HG02571 (cell line): ENCODE data around the gene TTBK1.

Experiments
- ATAC-seq: cut with Tn5 transposase; IDR thresholded peaks from one replicate; pipeline ENCODE4 v1.9.1; 2021; ENCODE audit warnings: mild to moderate bottlenecking, moderate library complexity; ENCODE audit not compliant: unreplicated experiment

The TTBK1 gene

GRCh38 chr6:43242908-43243663 is at the start of gene TTBK1:
TTBK1 (plus strand) TSS chr6:43243481; CDS start chr6:43246661, 3,180 bp downstream.
- ATAC-seq, result no peak

DNA sequence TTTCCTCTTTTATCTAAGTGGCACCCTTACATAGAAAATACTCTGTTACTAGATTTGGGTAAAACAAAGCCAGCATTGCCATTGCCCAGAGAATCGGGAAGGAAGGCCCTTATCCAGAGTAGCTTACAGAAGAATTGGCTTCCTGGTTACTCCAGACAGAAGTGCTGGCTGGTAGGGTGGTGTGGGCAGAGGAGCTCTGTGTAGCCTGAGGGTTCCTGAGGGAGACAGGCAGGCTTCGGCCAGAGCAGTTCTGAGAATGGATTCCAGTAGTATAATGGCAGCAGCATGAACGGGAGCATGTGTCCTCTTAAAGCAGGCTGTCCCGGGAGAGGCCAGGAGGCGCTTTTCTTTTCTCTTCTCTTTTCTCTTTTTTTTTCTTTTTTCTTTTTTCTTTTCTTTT is 49.4 kb upstream of the TTBK1 start:
- ATAC-seq, result no peak

- ATAC-seq, result no peak
Measured at GRCh38 chr6:43196337-43196736, 46.9 kb upstream of the TTBK1 start.

GRCh38 chr6:43199912-43200311 is 43.4 kb upstream of the TTBK1 start:
- ATAC-seq, result no peak

DNA sequence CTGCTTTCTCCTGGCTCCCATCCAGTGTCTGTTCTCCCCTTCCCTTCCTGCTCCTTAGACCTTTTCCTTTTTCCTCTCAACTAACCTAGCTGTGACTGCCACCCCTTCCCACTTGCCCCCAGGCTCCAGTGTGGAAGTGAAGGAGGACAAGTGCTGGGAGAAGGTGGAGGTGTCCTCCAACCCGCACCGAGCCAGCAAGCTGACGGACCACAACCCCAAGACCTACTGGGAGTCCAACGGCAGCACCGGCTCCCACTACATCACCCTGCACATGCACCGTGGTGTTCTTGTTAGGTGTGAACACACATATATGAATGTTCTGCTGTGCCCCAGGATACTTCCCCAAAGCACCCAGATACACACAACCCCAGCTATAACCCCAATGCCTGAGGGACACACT is 42.7 kb upstream of the TTBK1 start:
- no peak for ATAC-seq

DNA sequence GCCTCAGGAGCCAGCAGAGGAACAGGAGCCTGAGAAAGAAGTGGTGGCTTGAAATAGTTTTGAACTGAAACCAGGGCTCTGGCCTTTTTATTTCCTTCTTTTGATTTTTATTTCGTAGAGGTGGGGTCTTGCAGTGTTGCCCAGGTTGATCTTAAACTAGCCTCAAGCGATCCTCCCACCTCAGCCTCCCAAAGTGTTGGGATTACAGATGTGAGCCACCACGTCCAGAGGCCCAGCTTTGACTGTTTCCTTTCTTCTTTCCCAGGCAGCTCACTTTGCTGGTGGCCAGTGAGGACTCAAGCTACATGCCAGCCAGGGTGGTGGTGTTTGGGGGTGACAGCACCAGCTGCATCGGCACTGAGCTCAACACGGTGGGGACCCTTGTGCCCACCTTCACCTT is 40.8 kb upstream of the TTBK1 start:
- no peak for ATAC-seq

DNA sequence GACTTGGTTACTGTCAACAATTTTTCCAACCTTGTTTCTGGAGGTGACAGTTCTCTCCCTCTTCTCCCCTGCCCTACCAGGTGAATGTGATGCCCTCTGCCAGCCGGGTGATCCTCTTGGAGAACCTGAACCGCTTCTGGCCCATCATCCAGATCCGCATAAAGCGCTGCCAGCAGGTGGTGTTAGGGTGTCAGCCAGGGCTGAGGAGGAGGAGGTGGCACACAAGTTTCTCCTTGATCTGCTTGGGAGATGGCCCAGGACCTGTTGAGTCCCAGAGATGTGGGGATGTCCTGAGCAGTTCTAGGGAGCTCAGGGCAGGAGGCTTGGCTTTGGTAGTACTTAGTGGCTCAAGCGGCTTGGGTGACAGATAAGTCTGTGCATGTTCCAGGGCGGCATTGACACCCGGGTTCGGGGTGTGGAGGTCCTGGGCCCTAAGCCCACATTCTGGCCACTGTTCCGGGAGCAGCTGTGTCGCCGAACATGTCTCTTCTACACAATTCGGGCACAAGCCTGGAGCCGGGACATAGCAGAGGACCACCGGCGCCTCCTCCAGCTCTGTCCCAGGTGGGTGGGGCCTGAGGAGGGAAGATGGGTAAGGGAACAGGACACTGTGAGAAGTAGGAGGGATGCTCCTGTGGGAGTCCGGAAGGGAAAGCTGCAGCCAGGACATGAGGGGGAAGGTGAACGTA is 40.1 kb upstream of the TTBK1 start:
- ATAC-seq, result no peak

DNA sequence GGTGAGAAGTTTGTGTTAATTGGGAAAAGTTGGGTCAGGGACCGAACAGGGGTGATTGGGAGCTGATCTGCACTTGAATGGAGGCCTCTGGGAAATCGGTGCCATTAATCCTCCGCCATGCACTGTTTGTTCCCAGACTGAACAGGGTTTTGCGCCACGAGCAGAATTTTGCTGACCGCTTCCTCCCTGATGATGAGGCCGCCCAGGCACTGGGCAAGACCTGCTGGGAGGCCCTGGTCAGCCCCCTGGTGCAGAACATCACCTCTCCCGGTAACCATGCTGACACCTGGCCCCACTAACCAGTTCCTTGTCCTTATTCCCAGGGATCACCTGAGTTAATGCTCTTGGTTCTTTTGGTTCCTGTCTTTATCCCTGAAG is 39.6 kb upstream of the TTBK1 start:
- ATAC-seq, result no peak

DNA sequence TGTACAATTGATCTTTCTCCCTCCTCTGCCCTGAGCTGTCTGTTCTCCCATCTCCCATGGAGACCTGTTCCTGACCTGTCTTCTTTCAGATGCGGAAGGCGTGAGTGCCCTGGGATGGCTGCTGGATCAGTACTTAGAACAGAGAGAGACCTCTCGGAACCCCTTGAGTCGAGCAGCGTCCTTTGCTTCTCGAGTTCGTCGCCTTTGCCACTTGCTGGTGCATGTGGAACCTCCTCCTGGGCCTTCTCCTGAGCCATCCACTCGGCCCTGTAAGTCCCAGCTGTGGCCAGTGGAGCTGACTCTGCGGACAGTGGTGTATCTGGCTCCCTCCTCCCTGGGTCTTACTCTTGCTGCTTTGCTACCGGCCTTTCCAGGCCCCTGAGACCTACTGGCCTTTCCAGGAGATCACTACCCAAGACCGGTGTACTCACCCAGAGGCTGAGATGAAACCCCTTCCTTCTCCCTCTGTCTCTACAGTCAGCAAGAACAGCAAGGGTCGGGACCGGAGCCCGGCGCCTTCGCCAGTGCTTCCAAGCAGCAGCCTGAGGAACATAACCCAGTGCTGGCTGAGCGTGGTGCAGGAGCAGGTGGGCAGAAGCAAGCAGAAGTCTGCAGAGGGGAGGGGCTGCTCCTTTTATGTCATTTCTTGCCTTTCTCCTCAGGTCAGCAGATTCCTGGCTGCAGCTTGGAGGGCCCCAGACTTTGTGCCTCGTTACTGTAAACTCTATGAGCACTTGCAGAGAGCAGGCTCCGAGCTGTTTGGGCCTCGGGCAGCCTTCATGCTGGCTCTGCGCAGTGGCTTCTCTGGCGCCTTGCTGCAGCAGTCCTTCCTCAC is 38.8 kb upstream of the TTBK1 start:
- ATAC-seq, result no peak

GRCh38 chr6:43205849-43206248 is 37.4 kb upstream of the TTBK1 start:
- no peak for ATAC-seq

- ATAC-seq, result no peak
Measured at GRCh38 chr6:43207286-43207685, 36.0 kb upstream of the TTBK1 start.

GRCh38 chr6:43211955-43212354 is 31.3 kb upstream of the TTBK1 start:
- ATAC-seq, result no peak

DNA sequence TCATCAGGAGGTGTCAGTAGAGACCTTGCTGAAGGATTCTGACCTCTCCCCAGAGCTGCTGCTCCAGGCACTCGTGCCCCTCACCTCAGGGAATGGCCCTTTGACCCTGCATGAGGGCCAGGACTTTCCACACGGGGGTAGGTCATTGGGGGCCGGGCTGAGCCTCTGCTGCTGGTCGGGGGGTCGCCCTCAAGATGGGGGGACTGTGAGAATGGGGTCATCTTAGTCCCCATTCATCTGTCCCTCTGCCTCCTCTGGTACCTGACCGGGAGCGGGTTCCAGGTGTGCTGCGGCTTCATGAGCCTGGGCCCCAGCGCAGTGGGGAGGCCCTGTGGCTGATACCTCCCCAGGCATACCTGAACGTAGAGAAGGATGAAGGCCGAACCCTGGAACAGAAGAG is 29.9 kb upstream of the TTBK1 start:
- no peak for ATAC-seq

DNA sequence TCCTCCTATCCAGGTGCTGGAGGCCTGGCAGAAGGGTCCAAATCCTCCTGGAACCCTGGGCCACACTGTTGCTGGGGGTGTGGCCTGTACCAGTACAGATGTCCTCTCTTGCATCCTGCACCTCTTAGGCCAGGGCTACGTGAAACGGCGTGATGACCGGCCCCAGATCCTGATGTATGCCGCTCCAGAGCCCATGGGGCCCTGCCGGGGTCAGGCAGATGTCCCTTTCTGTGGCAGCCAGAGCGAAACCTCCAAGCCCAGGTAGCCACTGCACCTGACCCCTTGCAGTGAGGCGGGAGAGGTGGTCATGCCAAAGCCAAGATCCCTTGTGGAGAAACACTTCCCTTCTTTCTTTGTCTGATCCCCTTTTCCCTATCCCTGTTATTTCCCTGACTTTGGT is 28.2 kb upstream of the TTBK1 start:
- ATAC-seq, result no peak

DNA sequence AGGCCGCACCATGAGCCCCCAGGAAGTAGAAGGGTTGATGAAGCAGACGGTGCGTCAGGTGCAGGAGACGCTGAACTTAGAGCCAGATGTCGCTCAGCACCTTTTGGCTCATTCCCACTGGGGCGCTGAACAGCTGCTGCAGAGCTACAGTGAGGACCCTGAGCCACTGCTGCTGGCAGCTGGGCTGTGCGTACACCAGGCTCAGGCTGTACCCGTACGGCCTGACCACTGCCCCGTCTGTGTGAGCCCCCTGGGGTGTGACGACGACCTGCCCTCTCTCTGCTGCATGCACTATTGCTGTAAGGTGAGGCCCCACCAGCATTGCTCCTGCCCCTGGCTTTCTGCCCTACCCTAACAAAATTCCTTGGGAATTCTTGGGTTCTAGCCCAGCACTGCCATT is 27.1 kb upstream of the TTBK1 start:
- ATAC-seq, result no peak

GRCh38 chr6:43217351-43217750 is 25.9 kb upstream of the TTBK1 start:
- no peak for ATAC-seq

DNA sequence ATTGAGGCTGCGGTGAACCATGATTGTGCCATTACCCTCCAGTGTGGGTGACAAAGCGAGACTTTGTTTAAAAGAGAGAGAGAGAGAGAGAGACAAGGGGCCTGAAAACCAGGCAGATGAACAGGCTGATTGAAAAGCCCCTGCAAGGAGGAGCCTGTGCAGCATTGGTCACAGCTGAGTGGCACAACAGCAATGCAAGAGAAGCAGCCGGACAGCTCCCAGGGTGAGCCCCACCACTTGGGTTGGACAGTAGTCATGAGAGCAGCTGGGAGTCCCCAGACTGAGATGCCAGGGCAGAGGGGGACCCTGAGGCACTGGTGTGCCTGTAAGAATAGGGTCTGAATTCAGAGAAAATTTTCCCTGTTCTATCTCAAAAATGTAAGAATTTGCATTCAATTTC is 24.2 kb upstream of the TTBK1 start:
- ATAC-seq, result no peak

DNA sequence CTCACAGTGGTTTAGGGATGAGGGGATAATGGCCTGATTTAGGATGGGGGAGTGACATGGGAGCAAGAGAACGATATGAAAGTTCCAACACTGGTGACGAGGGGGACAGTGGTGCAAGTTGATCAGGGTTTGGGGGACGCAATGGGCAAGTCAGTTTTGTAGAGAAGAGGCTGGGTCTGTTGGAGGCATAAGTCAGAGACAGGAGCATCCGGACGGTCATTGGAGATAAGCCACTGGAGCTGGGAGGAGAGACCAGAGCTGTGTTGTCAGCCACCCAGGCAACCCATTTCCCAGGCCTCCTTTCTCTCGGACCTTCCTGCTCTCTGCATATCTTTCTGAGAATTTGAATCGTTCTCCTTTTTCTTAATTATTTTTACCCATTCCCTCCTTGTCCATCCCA is 23.5 kb upstream of the TTBK1 start:
- no peak for ATAC-seq

DNA sequence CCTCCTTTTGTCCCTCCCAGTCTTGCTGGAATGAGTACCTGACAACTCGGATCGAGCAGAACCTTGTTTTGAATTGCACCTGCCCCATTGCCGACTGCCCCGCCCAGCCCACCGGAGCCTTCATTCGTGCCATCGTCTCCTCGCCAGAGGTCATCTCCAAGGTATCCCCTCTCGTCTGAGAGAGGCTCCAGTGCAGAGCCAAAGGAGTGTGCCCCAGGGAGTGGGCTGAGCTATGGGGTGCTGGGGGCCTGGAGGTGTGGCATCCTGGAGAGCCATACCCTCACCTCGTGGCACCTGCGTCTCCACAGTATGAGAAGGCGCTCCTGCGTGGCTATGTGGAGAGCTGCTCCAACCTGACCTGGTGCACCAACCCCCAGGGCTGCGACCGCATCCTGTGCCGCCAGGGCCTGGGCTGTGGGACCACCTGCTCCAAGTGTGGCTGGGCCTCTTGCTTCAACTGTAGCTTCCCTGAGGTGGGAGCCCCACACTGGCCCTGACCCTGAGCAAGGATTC is 22.8 kb upstream of the TTBK1 start:
- ATAC-seq, result no peak

DNA sequence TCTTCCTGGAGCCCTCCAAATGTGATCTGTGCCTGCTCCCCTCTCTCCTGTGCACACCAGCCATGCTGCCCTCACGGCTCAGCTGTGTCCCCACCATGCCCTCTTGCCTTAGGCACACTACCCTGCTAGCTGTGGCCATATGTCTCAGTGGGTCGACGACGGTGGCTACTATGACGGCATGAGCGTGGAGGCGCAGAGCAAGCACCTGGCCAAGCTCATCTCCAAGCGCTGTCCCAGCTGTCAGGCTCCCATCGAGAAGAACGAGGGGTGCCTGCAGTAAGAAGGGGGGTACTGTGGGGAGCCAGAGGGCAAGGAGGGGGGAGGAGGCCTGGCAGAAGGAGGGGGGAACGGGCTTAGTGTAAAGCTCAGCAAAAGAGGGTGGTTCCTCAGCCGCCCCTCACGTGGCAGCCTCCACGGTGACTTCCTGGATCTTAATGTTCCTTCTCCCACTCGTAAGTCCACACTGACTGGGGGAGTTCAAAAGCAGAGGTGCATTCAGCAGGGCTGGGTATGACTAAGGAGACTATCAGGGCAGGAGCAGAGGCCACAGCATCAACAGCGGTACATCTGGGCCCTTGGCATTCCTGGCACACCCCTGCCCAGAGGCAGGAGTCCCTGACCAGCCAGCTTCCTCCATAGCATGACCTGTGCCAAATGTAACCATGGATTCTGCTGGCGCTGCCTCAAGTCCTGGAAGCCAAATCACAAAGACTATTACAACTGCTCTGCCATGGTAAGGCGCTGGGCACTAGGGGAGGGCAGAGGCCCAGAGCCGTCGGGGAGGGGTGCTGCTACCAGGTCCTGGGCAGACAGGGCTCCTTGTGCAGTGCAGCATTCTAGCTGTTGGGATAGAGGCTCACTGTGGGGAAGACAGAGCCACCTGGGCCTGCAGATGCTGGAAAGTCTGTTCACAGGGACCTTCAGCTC is 22.0 kb upstream of the TTBK1 start:
- no peak for ATAC-seq
